ENCODE data around the gene SIRT1. TPM values are rescaled to one million over a fixed set of nuclear protein-coding genes. Genes with fewer than 3 reads are reported as not detected.
A peak's percentile ranks its signal among the peaks of the same experiment; 100 is the strongest.

SIRT1 gene
- total and polyA plus RNA-seq, 2 of the 8 experiments (the other 6 are each of a cell fraction or from before 2014, with no cell fraction given), result 22.6 to 70.9 TPM

DNA sequence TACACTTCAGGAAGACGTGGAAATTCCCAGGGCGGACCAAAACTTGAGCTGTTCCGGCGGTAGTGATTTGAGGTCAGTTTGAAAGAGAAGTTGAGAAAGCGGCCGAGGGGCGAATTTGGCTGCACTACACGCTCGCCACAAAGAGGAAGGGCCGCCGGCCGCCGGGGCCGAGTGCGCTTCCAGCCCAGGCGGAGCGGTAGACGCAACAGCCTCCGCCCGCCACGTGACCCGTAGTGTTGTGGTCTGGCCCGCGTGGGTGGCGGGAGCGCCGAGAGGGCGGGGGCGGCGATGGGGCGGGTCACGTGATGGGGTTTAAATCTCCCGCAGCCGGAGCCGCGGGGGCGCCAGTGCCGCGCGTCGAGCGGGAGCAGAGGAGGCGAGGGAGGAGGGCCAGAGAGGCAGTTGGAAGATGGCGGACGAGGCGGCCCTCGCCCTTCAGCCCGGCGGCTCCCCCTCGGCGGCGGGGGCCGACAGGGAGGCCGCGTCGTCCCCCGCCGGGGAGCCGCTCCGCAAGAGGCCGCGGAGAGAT, at the start of gene SIRT1 (continued):
- TF ChIP-seq FOSL1 (IDR thresholded peaks at IDR 0.05; ENCODE audit: insufficient read depth, low read depth, low read length) (no peak), CHD1 (IDR thresholded peaks at IDR 0.05; ENCODE audit: low read depth, low read length) (no peak; the same call in 1 of the 2 replicates), SRF (IDR thresholded peaks at IDR 0.05; ENCODE audit: low read depth, low read length) (no peak), TAF1 (IDR thresholded peaks at IDR 0.05; ENCODE audit: low read depth, low read length) (peak; percentile 99), SUZ12 (IDR thresholded peaks at IDR 0.05; ENCODE audit: low read length) (no peak), CHD2 (IDR thresholded peaks at IDR 0.05; ENCODE audit: low read length) (peak; percentile 43; the same call in 1 of the 2 replicates), RAD21 (IDR thresholded peaks at IDR 0.05 in 1 of 2, conservative IDR thresholded peaks at IDR 0.05 in 1 of 2; ENCODE audit: low read depth in 2 of 2, low read length in 2 of 2) (peak in 1 of 2 experiments; percentile 19; a peak in 3 of 4 replicates), SIX5 (IDR thresholded peaks at IDR 0.05; ENCODE audit: low read depth, low read length) (no peak), SIRT6 (IDR thresholded peaks at IDR 0.05; ENCODE audit: low read length) (no peak), EGR1 (IDR thresholded peaks at IDR 0.05; ENCODE audit: borderline replicate concordance, low read depth, low read length) (peak; percentile 100), SP1 (IDR thresholded peaks at IDR 0.05; ENCODE audit: low read depth, low read length) (no peak), MAFK (IDR thresholded peaks at IDR 0.05; ENCODE audit: low read depth, low read length) (no peak), NRF1 (IDR thresholded peaks at IDR 0.05; ENCODE audit: low read depth, low read length) (no peak), YY1 (IDR thresholded peaks at IDR 0.05; ENCODE audit: low read depth, low read length) (peak; percentile 92), TCF12 (IDR thresholded peaks at IDR 0.05; ENCODE audit: low read depth, low read length) (no peak), HDAC2 (IDR thresholded peaks at IDR 0.05; ENCODE audit: borderline replicate concordance in 1 of 2, low read depth in 2 of 2, low read length in 2 of 2) (no peak), NANOG (IDR thresholded peaks at IDR 0.05; ENCODE audit: insufficient read depth, low read depth, low read length, poor library complexity, severe bottlenecking) (peak; percentile 40), RBBP5 (IDR thresholded peaks at IDR 0.05; ENCODE audit: borderline replicate concordance, low read depth, low read length) (peak; percentile 38), SIN3A (conservative IDR thresholded peaks at IDR 0.05 in 1 of 2, IDR thresholded peaks at IDR 0.05 in 1 of 2; ENCODE audit: low read depth in 1 of 2, low read length in 2 of 2) (peak in 1 of 2 experiments; percentile 89; a peak in 2 of 4 replicates), POU5F1 (IDR thresholded peaks at IDR 0.05; ENCODE audit: low read depth, low read length) (no peak)
- TF ChIP-seq, protein P1, sequence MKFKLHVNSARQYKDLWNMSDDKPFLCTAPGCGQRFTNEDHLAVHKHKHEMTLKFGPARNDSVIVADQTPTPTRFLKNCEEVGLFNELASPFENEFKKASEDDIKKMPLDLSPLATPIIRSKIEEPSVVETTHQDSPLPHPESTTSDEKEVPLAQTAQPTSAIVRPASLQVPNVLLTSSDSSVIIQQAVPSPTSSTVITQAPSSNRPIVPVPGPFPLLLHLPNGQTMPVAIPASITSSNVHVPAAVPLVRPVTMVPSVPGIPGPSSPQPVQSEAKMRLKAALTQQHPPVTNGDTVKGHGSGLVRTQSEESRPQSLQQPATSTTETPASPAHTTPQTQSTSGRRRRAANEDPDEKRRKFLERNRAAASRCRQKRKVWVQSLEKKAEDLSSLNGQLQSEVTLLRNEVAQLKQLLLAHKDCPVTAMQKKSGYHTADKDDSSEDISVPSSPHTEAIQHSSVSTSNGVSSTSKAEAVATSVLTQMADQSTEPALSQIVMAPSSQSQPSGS (IDR thresholded peaks at IDR 0.05; ENCODE audit: low read length), result no peak
- TF ChIP-seq, protein P2, sequence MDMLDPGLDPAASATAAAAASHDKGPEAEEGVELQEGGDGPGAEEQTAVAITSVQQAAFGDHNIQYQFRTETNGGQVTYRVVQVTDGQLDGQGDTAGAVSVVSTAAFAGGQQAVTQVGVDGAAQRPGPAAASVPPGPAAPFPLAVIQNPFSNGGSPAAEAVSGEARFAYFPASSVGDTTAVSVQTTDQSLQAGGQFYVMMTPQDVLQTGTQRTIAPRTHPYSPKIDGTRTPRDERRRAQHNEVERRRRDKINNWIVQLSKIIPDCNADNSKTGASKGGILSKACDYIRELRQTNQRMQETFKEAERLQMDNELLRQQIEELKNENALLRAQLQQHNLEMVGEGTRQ (IDR thresholded peaks at IDR 0.05; ENCODE audit: low read length), result peak; percentile 98

Data from H1 (cell line).